ENCODE measurements around the gene TTN.

TTN gene

GRCh38 chr2:178783889-178784288 lies 23.3 kb downstream of the TTN start:
- no peak overlapping the region for H2AFZ ChIP-seq (ENCODE audit: low read depth, low read length)
- no peaks in the 10 kb centered on the region for H3K9me3 ChIP-seq (ENCODE audit: insufficient read depth, low read length)
- peaks cover 13% of the 10 kb centered on the region for H3K4me1 ChIP-seq (ENCODE audit: low read length)
- no peak overlapping the region for H3K4me2 ChIP-seq (ENCODE audit: low read length)
- H3K27ac ChIP-seq (ENCODE audit: low read length): no peak overlapping the region
- TF ChIP-seq EZH2phosphoT487 (IDR thresholded peaks at IDR 0.05; ENCODE audit: low read depth): no peak
- H3K79me2 ChIP-seq (ENCODE audit: low read length): no peaks in the 10 kb centered on the region
- no peaks in the 10 kb centered on the region for H4K20me1 ChIP-seq (ENCODE audit: insufficient read depth, low read length)
- H3K36me3 ChIP-seq (replicated peaks; ENCODE audit: low read depth, low read length): peaks cover under 1% of the 10 kb centered on the region
- H3K27me3 ChIP-seq (ENCODE audit: low read depth, low read length): no peaks in the 10 kb centered on the region
- no peak overlapping the region for H3K4me3 ChIP-seq (ENCODE audit: low read length)
- H3K9ac ChIP-seq (ENCODE audit: low read length): no peak overlapping the region

GRCh38 chr2:178782236-178782635 lies 25.0 kb downstream of the TTN start:
- no peaks in the 10 kb centered on the region for H4K20me1 ChIP-seq (ENCODE audit: insufficient read depth, low read length)
- H3K79me2 ChIP-seq (ENCODE audit: low read length): no peaks in the 10 kb centered on the region
- H3K4me1 ChIP-seq (ENCODE audit: low read length): peaks cover 13% of the 10 kb centered on the region
- peak overlapping the region; percentile 30; the same call in 1 of the 2 replicates for H3K4me3 ChIP-seq (ENCODE audit: low read length)
- peak overlapping the region; percentile 51 for H3K27ac ChIP-seq (ENCODE audit: low read length)
- no peaks in the 10 kb centered on the region for H3K9me3 ChIP-seq (ENCODE audit: insufficient read depth, low read length)
- no peaks in the 10 kb centered on the region for H3K27me3 ChIP-seq (ENCODE audit: low read depth, low read length)
- TF ChIP-seq EZH2phosphoT487 (IDR thresholded peaks at IDR 0.05; ENCODE audit: low read depth): no peak
- no peak for TF ChIP-seq CTCF (IDR thresholded peaks at IDR 0.05; ENCODE audit: low read depth, low read length)
- peak overlapping the region; percentile 50 for H3K4me2 ChIP-seq (ENCODE audit: low read length)
- peaks cover 3% of the 10 kb centered on the region for H3K36me3 ChIP-seq (replicated peaks; ENCODE audit: low read depth, low read length)
- peak overlapping the region; percentile 40; the same call in 1 of the 2 replicates for H2AFZ ChIP-seq (ENCODE audit: low read depth, low read length)
- H3K9ac ChIP-seq (ENCODE audit: low read length): no peak overlapping the region

GRCh38 chr2:178777577-178777976 lies 29.6 kb downstream of the TTN start:
- Histone ChIP-seq H4K20me1 (ENCODE audit: insufficient read depth, low read length) (no peaks in the 10 kb centered on the region), H3K9ac (ENCODE audit: low read length) (no peak overlapping the region), H2AFZ (ENCODE audit: low read depth, low read length) (no peak overlapping the region), H3K4me3 (ENCODE audit: low read length) (no peak overlapping the region), H3K4me1 (ENCODE audit: low read length) (peaks cover 10% of the 10 kb centered on the region), H3K79me2 (ENCODE audit: low read length) (no peaks in the 10 kb centered on the region), H3K27me3 (ENCODE audit: low read depth, low read length) (no peaks in the 10 kb centered on the region), H3K4me2 (ENCODE audit: low read length) (no peak overlapping the region), H3K36me3 (replicated peaks; ENCODE audit: low read depth, low read length) (peaks cover 9% of the 10 kb centered on the region), H3K27ac (ENCODE audit: low read length) (no peak overlapping the region), H3K9me3 (ENCODE audit: insufficient read depth, low read length) (no peaks in the 10 kb centered on the region)
- no peak for TF ChIP-seq CTCF (IDR thresholded peaks at IDR 0.05; ENCODE audit: low read depth, low read length)
- TF ChIP-seq EZH2phosphoT487 (IDR thresholded peaks at IDR 0.05; ENCODE audit: low read depth): no peak

GRCh38 chr2:178776751-178777150 lies 30.5 kb downstream of the TTN start:
- Histone ChIP-seq H3K4me1 (ENCODE audit: low read length) (peaks cover 1% of the 10 kb centered on the region; the same call in 1 of the 2 replicates), H3K4me3 (ENCODE audit: low read length) (no peak overlapping the region), H3K36me3 (replicated peaks; ENCODE audit: low read depth, low read length) (peaks cover 9% of the 10 kb centered on the region), H3K9ac (ENCODE audit: low read length) (no peak overlapping the region), H3K79me2 (ENCODE audit: low read length) (no peaks in the 10 kb centered on the region), H4K20me1 (ENCODE audit: insufficient read depth, low read length) (no peaks in the 10 kb centered on the region), H3K27ac (ENCODE audit: low read length) (no peak overlapping the region), H3K27me3 (ENCODE audit: low read depth, low read length) (no peaks in the 10 kb centered on the region), H3K9me3 (ENCODE audit: insufficient read depth, low read length) (no peaks in the 10 kb centered on the region), H3K4me2 (ENCODE audit: low read length) (no peak overlapping the region), H2AFZ (ENCODE audit: low read depth, low read length) (no peak overlapping the region)
- TF ChIP-seq CTCF (IDR thresholded peaks at IDR 0.05; ENCODE audit: low read depth, low read length) (no peak), EZH2phosphoT487 (IDR thresholded peaks at IDR 0.05; ENCODE audit: low read depth) (no peak)

Data from OCI-LY3 (cell line).